NCI-H1417 (cell line): ENCODE measurements around the gene CAPZB.
"Not testable (repeated sequence)": the region's sequence is repeated elsewhere in the genome, so short reads cannot be mapped to it uniquely, and the experiment has no call there.

Source experiments
- DNase-seq, 3 experiments: peaks; one replicate each; lab custom pipeline; 2025; lab: John Stamatoyannopoulos, UW

The CAPZB gene

GRCh38 chr1:19311931-19312781, 173.2 kb downstream of the CAPZB start, which contains the start of the genes AKR7A2 and SLC66A1:
AKR7A2 (minus strand) TSS chr1:19312144; CDS start chr1:19312124, 20 bp downstream.
SLC66A1 (plus strand) TSS chr1:19312326; CDS start chr1:19317678, 5,352 bp downstream.
- DNase-seq: peak; percentile 93 to 96 (median 94)

- peak in 2 of 3 experiments; percentile 74 to 77 for DNase-seq
Observed at GRCh38 chr1:19311503-19311930, 173.8 kb downstream of the CAPZB start.

- peak in 2 of 3 experiments; percentile 68 to 75 for DNase-seq
Observed at GRCh38 chr1:19310720-19311502, 174.4 kb downstream of the CAPZB start.

DNA sequence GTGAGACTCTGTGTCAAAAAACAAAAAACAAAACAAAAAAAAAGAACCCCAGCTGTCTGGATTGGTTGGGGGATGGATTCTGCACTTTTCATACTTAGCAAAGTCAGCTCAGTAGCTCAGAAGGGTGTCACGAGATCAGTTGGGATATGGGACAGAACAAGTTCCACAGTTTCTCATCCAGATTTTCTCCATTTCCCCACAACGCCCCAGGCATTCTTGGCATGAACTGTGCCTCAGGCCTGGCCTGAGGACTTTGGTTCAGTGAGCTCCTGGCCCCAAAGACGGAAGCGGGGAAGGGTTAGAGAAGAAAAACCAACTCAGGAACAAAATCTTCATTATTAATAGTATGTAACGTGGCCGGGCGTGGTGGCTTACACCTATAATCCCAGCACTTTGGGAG, 175.3 kb downstream of the CAPZB start:
- no peak for DNase-seq

GRCh38 chr1:19309123-19309813, 176.1 kb downstream of the CAPZB start:
- no peak for DNase-seq

GRCh38 chr1:19308509-19308907, 176.8 kb downstream of the CAPZB start:
- DNase-seq: no peak

DNA sequence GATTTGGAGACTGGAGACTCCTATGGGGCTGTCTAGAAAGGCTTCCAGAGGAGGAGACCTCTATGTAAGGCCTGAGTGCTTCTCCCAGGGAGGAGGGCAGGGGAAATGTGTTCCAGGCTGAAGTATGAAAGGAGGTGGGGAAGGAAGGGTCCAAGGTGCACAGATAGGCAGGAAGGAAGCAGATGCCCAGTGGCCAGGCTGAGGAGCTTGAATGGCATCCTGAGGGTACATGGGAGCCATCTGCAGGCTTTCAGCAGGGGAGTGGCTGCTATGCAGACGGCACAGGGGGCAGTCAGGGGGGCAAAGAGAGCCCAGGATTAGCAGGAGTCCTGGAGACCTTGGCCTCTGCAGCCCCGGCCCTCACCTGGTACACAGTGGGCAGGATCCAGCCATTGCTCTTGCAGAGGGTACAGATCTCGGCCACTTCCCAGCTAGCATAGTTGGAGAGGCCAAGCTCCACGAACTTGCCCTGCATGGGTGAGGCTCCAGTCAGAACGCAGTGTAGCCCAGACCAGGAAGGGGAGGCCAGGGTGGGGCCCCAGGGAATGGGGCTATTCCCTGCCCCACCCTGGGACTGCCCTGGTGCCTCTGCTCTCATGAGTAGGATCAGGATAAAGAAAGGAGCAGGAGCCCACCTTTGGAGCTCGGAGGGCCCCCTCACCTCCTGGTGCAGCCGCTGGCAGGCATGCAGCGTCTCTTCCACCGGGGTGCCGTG, 177.4 kb downstream of the CAPZB start:
- DNase-seq: no peak

DNA sequence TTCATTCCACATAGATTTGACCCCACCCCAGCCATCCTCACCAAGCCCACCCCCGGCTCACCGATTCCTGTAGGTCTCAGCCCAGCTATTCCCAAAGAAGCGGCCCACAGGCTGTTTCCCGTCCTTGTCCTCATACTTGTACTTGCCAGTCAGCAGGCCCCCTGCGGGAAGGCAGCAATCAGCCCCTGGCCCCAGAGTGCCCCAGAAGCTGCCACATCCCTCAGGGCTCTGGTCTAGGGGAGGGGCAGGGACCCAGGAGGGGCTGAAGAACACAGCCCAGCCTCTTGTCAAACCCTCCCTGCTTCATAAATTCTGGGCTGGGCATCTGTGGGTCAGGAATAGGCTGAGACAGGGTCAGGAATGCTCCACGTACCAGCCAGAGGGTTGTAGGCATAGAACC, 178.4 kb downstream of the CAPZB start:
- no peak for DNase-seq

- DNase-seq: no peak
Observed at GRCh38 chr1:19305880-19306279, 179.5 kb downstream of the CAPZB start.

- not testable (repeated sequence) for DNase-seq
Observed at GRCh38 chr1:19304081-19304480, 181.3 kb downstream of the CAPZB start.

- DNase-seq: no peak
Observed at GRCh38 chr1:19300211-19300610, 185.1 kb downstream of the CAPZB start.

GRCh38 chr1:19294638-19295037, 190.7 kb downstream of the CAPZB start:
- DNase-seq: no peak

- no peak for DNase-seq
Observed at GRCh38 chr1:19289244-19289643, 196.1 kb downstream of the CAPZB start.
